Measurements from ENCODE around the gene GPR35.

DNA sequence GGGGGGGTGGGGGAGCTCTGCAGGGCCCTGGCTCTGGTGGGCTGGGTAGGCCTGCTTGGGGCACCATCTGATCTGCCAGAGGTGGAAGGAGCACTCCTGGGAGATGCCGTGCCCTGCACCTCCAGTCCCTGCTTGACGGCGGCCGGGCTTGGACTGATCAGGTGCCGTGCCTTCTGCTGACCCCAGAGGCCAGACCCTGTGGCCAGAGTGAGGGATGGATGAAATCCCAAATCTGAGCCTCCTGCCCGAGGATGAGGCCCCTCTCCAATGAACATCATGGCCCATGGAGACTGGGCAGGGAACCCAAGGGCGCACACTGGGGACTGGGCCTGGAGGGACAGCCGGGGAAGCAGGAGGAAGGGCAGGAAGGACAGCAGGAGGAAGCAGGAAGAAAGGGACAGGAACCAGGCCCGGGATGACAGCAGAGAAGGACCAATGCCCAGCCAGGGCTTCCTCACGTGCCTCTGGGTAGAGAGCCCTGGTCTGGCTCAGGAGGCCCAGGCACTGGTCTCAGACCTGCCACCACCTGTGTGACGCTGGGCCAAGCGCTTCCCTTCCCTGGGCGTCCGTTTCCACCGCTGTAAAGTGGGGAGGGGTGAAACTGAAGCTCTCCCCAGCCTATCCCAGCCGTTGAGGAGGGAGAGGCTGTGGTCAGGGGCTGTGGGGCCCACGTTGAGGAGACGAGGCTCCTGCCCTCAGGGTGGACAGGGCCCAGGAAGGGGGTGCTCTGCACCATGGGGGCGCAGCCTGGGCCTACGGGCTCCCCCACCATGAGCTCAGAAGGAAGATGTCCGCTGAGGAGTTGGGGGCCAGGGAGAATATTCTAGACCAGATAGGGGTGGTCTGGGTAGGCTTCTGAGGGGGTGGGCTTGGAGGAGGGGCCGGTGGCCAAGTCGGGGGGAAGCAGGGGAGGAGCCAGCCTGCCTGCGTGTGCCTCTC lies 1.0 kb upstream of the GPR35 start:
- TF ChIP-seq, protein P1, sequence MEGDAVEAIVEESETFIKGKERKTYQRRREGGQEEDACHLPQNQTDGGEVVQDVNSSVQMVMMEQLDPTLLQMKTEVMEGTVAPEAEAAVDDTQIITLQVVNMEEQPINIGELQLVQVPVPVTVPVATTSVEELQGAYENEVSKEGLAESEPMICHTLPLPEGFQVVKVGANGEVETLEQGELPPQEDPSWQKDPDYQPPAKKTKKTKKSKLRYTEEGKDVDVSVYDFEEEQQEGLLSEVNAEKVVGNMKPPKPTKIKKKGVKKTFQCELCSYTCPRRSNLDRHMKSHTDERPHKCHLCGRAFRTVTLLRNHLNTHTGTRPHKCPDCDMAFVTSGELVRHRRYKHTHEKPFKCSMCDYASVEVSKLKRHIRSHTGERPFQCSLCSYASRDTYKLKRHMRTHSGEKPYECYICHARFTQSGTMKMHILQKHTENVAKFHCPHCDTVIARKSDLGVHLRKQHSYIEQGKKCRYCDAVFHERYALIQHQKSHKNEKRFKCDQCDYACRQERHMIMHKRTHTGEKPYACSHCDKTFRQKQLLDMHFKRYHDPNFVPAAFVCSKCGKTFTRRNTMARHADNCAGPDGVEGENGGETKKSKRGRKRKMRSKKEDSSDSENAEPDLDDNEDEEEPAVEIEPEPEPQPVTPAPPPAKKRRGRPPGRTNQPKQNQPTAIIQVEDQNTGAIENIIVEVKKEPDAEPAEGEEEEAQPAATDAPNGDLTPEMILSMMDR (IDR thresholded peaks at IDR 0.05) = no peak
- no peak for TF ChIP-seq POLR2A (IDR thresholded peaks at IDR 0.05)

Measured in upper lobe of left lung (tissue), 4 donors.